Measurements from ENCODE around the gene AJAP1.
"Not testable (repeated sequence)": the region's sequence is repeated elsewhere in the genome, so short reads cannot be mapped to it uniquely, and the experiment has no call there.

Gene AJAP1, protein sequence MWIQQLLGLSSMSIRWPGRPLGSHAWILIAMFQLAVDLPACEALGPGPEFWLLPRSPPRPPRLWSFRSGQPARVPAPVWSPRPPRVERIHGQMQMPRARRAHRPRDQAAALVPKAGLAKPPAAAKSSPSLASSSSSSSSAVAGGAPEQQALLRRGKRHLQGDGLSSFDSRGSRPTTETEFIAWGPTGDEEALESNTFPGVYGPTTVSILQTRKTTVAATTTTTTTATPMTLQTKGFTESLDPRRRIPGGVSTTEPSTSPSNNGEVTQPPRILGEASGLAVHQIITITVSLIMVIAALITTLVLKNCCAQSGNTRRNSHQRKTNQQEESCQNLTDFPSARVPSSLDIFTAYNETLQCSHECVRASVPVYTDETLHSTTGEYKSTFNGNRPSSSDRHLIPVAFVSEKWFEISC

DNA sequence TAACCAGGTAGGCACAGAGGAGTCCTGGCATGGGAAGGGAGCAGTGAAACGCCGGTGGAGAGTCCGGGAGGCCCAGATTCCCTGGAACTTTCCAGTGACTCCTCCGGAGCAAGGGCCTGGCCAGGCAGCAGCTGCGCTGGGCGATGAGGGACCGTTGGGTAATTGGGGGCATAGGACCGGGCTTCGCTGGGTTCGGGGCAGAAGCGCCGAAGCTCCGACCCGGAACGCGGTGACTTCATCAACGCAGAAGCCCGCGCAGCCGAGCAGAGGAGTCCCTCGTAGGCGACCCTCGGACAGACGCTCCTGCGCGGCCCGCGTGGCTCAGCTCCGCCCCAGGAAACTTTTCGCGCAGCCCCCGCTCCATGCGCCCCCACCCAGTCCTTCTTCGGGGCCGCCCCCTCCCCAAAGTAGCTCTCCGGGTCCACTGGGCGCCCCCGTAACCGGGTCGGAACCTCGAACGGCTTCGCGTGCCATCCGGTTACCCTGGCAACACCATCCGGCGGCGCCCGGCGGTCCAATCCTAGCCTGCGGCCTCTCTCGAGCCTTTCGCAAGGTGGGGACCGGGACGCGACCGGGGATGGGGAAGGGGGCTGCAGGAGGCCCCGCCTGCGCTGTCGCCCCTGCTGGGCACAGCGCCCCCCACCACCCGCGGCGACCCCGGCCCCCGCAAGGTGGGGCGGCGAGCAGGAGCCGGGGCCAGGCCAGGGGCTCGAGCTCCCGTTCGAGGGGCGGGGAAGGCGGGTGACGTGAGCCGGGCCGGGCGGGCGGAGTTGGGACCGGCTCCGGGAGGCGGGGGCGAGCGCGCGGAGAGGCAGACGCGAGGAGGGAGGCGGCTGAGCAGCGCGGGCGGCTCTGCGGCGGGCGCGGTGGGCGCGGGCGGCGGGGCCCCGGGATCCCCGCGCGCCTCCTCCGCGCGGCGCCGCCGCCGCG, at the start of gene AJAP1:
Gene AJAP1, plus strand, starts transcription at position 814 of the 930 bp plus-strand sequence. CDS start 817 bp downstream, outside the sequence.
- DNase-seq (ENCODE audit: low read depth) = no peak

DNA sequence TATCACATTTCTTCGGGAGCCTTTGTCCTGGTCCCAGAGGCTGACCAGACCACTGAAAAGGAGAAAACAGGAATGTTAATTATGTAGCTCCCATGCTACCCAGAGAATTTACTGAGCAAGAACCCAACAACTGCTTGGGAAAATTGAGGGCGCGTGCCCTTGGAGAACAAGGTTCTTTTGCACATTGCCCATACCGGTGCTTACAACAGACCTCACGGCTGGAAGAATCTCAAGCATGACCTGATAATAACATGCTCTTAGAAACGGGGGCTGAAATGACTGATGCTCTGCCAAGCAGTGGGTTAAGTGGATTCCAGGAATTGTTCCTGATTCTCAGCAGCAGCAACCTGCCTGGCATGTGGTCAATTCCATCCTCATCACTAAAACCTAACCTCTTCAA, 49.3 kb upstream of the AJAP1 start:
- no peak for DNase-seq (ENCODE audit: low read depth)

DNA sequence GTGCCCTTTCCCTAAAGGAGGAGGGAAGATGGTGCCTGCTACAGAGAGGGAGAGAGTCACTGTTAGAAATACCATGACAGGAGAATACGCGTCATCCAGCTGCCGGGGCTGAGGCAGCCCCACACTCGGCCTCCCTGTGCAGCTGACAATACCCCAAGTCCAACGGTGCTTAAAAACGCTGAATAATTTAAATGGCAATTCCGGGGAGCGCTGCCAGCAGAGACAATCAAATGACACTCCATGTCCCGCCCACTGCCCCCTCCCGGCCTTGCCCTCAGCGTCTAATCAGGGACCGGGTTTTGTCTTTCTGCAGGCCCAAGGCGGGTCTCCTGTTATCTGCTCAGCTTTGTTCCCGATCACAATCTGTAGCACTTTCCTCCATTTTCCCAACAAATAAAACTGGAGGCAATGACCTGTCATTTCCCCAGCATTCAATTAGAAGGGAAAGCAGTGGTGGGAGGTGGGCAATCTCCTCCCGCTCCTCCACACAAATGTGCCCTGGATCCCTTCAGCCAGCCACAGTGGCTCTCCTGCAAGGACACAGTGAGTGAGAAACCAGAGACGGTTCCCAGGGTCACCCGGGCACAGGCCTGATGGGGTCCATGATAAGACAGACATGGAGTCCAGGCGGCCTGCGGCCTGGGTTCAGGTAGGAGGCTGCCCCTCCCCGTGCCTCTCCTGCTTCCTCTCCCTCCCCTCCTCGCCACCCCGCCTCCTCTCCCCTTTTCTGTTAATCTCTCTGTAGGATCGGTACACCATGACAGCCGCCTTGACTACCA, 42.7 kb upstream of the AJAP1 start:
- no peak for DNase-seq (ENCODE audit: low read depth)

DNA sequence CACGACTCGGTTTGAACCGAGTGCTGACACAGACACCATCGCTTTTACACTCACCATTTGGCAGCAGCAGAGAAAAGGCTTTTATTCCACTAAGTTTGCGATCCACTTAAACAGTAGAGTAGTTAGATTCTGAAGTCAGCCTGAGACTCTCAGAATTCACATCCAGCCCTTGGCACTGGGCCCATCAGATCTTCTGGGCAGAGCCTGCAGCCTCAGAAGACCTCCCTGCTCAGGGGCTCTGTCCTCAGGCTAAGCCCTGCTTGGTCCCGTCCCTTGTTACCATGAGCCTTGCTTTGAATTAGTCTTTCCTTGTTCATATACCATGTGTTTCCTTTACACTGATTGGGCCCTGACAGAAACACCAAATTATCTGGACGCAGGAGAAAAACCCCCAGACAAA, 41.4 kb upstream of the AJAP1 start:
- DNase-seq (ENCODE audit: low read depth) = no peak

DNA sequence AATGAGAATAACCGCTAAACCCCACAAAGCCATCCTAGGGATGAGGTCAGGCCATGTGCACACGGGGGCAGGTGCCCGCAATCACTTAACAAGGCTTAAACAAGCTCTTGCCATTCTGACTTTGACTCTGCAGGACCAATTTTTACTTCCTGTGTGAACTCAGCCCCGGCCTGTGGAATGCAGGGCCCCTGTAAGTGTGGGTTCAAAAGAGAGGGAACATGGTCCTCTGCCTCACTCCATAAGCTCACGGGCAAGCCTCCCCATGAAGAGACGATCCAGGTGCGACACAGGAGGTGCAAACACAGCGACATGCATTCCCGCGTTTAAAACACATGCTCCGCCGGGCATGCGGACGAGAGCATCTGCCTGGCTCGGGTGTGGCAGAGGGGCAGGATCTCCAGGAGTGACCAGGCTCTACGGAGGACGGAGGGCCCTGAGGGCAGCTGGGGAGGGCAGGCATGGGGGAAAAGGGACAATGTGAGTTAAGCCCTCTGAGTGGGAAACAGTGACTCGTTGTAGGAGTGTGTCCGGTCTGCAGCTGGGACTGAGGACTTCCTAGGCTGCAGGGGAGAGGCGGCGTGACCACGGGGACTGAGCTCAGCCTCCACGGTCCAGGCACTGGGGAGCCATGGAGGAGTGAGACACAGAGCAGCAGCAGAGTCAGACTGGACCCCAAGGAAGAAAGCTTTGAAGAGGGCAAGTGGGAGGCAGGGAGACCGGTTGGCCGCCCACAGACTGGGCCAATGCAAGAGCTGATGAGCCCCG, 40.6 kb upstream of the AJAP1 start:
- no peak for DNase-seq (ENCODE audit: low read depth)

DNA sequence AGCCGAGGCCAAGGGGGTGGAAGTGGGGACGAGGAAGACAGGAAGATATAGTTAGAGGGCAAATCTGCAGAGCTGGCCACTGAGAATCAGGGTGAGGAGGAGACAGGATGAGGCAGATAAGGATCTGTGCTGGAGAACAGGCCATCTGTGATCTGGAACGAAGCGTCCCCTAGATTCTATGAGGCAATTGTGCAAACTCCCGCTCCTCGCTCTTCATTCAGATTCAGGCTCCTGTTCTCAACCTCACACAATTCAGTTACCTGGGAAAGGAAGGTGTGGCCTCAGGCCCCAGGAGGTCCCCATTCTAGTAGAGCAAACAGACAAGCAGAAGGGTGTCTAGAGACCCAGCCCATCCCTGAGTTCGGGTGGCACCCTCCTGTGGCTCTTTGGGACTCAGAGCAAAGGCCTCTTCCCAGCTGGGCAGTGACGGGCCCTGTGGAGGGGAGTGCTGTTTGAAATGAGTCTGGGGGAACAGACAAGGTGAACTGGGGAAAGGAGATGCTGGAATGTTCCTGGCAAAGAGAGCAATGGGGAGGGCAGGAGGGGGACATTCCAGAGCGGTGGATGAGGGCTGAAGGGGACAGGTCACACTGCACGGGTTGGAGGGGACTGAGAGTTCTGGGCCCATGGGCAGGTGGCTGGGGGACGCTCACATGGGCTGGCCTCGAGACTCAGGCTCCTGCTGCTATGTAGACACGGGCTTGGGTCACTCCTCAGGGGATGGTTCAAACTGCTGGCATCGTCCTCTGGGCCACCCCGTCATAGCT, 39.9 kb upstream of the AJAP1 start:
- DNase-seq (ENCODE audit: low read depth) = no peak

DNA sequence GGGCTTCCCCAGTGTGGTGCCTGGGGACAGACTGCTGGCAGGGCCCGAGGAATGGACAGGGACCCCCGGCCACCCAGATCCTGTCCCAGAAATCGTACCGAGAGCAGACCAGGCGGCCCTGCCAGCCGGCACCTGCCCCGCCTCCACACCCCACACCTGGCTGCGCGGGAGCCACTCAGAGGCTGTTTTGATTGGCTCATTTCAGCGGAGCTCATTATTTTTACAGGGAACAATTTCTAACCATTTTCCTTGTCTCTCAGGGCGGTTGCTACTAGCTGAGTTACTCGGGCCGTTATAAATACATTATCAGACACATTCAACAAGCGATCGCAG, 39.3 kb upstream of the AJAP1 start:
- DNase-seq (ENCODE audit: low read depth) = no peak

DNA sequence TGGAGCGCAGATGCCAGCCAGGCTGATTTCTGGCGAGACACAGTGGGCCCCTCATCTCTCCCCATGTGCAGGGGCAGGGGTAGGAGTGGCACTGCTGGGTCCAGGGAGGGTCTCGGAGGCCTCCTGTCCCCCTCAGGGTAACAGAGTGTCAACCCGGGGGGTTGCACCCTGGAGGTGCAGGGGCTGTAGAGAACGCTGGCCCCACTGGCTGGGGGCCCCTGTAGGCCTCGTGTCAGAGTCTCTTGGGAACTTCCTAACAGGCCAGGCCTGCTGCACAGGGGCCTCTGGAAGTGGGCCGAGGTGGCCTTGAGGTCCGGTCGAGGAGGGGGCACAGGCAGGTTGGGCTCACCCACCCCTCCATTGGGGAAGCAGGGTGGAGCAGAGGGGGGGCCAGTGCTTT, 38.9 kb upstream of the AJAP1 start:
- DNase-seq (ENCODE audit: low read depth) = no peak

DNA sequence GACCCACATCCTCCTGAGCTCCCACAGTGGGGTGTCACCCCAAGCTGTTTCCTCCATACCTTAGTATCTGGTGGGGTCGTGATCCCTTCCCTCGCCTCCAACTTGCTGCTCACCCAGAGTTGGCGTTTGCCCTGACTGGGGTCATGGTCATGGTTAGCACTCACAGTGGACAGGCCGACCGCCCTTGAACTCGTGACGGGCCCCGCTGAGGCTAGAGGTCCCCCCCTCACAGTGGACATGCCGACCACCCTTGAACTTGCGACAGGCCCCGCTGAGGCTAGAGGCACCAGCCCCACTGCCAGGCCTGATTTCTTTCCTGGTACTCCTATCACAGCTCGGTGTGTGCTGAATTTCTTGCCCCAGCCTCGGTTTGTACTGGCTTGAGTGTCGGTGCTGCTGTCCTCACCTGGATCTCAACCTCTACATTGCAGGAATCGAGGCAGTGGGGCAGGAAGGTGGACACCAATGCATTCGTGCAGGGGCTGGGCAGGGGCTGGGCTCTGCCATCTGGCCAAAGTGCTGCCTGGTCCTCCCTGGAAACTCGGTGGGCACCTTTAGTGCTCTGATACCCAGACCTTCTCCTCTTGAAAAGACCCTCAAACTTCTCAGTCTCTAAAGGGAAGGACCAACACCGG, 37.5 kb upstream of the AJAP1 start:
- DNase-seq (ENCODE audit: low read depth) = no peak

DNA sequence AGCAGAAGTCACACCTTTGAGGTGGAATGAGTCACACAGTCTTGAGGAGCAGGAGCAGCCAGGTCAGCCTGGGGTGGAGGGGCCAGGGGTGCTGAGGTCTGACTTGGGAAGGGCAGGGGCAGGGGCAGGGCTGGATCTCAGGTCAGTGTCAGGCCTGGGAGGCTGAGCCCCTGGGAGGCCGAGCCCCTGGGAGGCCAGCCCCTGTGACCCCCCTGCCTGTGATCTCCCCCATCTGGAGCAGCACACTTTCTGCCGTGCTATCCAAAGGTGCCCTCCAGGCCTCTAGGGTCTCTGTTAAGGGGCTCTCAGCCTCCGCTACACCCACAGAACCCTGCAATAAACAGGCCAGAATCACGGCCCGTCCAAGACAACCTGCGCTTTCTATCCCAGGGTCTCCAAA, 36.9 kb upstream of the AJAP1 start:
- DNase-seq (ENCODE audit: low read depth) = no peak

DNA sequence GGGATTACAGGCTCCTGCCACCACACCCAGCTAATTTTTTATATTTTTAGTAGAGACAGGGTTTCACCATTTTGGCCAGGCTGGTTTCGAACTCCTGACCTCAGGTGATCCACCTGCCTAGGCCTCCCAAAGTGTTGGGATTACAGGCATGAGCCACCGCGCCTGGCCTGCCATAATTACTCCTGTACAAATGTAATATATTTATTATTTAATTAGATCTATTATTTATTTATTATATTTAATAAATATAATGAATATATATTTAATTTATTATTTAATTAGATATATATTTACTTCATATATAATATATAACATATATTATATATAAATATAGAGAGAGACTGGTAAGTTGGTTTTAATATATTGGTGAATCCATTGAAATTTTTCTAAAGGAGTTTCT, 35.6 kb upstream of the AJAP1 start:
- not testable (repeated sequence) for DNase-seq (ENCODE audit: low read depth)

DNA sequence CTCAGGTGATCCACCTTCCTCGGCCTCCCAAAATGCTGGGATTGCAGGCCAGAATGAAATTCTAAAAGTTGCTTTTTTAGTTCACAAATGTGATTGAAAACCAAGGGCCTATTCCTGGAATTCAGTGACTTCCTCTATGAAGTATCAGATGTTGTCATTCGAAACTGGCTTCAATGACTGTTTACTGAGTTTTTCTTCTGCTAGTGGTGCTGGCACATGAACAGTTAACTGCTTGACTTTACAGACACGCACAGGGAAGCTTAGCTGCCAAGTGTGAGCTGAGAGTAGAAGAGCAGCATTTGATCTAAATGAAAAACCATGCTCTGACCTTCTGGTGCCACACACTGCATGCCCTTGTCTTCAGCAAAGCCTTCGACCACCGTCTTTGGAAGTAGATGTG, 32.8 kb upstream of the AJAP1 start:
- DNase-seq (ENCODE audit: low read depth) = no peak

DNA sequence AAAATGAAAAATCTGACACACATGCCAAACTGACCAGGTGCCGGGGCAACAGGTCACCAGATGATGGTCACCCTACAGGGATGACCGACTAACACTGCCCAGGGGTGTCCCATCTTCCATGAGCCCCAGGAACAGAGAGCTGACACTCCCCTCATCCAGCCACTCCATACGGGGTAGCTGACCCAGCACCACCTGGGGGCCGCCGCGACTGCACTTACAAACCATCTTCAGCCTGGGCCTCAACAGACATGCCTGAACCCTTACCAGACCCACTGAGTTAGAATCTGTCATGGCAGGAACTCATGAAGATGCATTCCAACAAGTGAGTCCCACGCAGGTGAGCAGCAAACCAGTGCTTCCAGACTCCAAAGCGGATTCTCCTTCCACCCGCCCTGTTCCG, 31.6 kb upstream of the AJAP1 start:
- DNase-seq (ENCODE audit: low read depth) = no peak

DNA sequence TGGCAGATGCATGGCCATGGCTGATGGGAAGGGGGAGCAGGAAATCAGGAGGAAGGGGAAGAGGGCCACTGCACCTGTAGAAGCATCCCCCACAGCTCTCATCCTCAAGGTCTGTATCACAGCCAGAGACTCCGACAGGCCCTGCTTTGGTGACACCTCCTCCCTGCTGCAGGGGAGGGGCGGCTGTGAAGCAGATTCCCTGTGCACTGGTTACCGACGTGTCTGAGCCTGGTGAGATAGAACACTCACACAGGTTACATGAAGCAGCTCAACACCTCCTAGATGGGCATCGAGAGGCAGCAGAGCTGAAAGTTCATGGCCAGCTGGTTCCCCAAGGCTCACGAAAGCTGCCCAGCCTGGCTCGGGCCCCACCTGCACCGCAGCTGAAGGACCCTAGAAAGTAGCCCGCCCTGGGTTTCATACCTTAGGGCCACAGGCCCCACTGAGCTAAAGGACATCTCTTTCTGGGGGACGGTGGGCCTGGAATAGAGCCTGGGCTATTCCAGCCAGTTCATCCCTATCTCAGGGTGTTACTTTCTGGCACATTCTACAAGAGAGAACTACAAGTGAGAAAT, 30.2 kb upstream of the AJAP1 start:
- DNase-seq (ENCODE audit: low read depth) = no peak

DNA sequence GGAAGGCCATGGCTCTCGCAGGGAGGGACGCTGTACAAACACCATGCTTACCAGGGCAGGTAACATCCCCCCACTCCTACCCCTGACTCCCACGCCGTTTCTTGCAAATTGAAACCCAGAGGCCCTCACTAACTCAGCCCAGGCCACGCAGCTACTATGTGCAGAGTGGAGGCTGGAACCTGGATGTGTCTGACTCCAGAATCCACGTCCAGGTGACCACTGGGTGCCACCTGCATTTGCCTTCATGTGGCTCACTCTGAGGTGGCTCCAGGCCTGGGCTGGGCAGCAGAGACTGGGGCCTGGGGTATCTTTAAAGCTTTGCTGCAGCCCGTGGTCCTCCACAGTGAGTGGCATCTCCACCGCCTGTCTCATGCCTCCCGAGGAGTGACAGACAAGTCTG, 29.6 kb upstream of the AJAP1 start:
- no peak for DNase-seq (ENCODE audit: low read depth)

DNA sequence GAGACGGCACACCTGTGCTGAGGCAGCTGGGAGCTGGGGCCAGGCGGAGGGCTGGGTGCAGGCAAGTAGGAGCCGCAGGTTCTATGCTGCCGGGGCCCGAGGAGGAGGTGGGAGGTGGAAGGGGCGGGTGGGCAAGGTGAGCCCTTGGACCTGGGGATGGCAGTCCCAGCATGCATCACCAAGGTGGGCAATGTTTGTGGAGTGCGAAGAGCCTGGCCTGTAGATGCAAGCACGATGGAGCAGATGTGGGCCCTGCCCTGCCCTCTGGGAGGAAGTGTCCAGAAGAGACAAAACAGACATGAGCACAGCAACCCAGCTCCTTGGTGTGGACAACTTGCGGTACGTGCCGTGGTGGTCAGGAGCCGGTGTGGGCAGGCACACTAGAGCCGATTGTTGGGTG, 28.3 kb upstream of the AJAP1 start:
- no peak for DNase-seq (ENCODE audit: low read depth)

DNA sequence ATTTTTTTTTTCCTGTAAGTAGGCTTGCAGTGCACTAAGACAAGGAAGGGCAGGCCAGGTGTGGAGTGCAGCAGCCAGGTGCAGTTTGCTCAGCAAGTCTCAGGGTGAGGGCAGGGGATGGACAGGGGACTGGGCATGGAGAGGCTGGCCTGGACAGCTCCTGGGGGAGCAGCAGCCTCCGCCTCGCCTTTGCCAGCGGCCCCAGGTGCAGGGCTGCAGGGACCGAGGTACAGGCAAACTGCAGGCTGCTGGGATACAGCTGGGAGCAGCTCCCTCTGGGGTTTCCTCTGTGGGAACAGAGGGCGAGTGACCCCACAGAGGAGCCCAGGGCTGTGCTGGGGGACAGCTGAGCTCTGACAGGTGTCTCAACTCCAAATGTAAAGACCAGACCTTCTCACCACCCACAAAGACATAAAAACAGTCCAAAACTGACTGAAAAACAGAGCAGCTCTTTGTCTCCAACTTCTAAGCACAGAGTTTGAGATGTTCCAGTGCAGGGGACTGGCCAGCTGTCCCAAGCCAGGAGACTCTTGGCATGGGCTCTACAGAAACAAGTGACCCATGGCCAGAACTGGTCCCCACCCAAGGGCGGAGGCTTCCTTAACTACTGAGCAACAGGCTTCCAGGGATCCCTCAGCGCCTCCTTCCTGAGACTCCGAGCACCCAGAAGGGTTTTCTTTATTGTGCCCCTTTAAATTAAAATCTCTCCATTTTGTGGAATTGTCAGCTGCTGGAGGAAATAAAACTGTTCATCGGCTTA, 27.7 kb upstream of the AJAP1 start:
- no peak for DNase-seq (ENCODE audit: low read depth)

DNA sequence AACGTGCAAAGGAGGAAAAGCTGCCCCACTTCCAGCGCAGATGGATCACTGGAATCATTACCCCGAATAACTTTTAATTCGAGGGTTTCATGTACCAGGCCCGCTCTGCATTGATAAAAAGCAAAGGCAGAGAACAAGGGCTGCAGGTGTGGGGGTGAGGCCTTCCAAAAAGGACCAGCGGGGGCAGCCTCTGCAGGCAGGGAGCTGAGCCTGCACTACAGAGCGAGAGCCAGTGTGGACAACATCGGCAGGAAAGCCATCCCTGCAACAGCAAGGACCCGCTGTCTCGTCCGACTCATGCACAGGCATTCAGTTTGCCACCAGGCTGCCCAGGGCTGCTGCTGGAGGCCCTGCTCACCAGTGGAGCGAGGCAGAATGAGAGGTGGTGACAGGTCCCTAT, 27.1 kb upstream of the AJAP1 start:
- no peak for DNase-seq (ENCODE audit: low read depth)

DNA sequence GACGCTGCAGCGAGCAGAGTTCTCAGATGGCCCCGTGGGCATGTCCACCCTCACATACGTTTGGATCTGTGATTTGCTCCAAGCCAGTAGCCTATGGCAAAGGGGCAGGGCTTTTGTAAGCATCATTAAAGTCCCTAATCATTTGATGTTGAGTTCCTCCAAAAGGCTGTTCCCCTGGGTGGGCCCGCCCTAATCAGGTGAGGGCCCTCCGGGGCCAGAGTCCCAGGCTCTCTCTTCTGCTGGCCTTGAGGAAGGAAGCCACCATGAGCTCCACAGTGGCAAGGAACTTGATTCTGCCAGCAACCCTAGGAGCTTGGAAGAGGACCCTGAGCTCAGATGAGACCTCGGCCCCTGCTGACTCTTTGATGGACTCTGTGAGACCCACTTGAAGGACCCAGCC, 25.4 kb upstream of the AJAP1 start:
- no peak for DNase-seq (ENCODE audit: low read depth)
